Measurements from ENCODE around the gene RPEL1. TPM values are rescaled to one million over a fixed set of nuclear protein-coding genes. Genes with fewer than 3 reads are reported as not detected.

RPEL1 gene
- total and polyA plus RNA-seq, 2 of the 8 experiments (the other 6 are each of a cell fraction or from before 2014, with no cell fraction given), result 0.12 TPM; not detected in 1

DNA sequence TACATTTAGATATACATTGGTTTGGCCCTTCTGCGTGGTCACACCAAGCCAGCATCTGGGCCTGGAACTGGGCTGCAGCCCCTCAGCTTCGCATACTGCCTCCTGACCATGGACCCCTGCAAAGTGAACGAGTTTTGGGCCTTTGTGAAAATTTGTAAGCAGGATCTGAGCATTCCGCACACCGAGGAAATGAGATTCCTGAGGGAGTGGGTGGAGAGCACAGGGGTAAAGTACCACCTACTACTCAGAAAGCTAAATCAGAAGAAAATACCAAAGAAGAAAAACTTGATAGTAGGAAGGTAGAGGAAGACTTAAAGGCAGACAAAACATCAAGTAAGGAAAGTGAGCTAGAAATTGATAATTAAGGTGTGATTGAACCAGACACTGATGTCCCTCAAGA is 30.1 kb upstream of the RPEL1 start:
- Histone ChIP-seq H2BK12ac (ENCODE audit: low read depth, low read length) (peak overlapping the region; percentile 35; the same call in 1 of the 2 replicates), H2BK15ac (ENCODE audit: low read length) (no peak overlapping the region), H3K4me2 (ENCODE audit: insufficient read depth in 1 of 2, low read depth in 2 of 2, low read length in 2 of 2) (no peak overlapping the region), H2BK20ac (ENCODE audit: low read length) (no peak overlapping the region), H2BK5ac (ENCODE audit: low read depth, low read length) (peak overlapping the region; percentile 48; the same call in 1 of the 2 replicates), H3K27ac (ENCODE audit: low read depth, low read length) (no peak overlapping the region), H3K79me1 (ENCODE audit: low read depth, low read length) (no peaks in the 10 kb centered on the region), H3K4ac (replicated peaks; ENCODE audit: insufficient read length, low read depth, low read length) (no peak overlapping the region), H3K9ac (replicated peaks in 1 of 4; ENCODE audit: extremely low read depth in 1 of 4, low read depth in 3 of 4, low read length in 3 of 4) (no peak overlapping the region), H2BK120ac (replicated peaks; ENCODE audit: low read depth, low read length) (no peak overlapping the region), H3K4me1 (replicated peaks in 1 of 4; ENCODE audit: control insufficient read depth in 3 of 4, insufficient read depth in 4 of 4, low read length in 3 of 4) (peaks cover 0 to 3% (median 1%) of the 10 kb centered on the region in 4 experiments; a peak in 2 of 7 replicates), H4K8ac (ENCODE audit: extremely low read depth, insufficient read depth, low read length) (no peak overlapping the region), H3K23me2 (ENCODE audit: low read depth, low read length) (no peaks in the 10 kb centered on the region), H3K79me2 (ENCODE audit: control insufficient read depth in 1 of 2, insufficient read depth in 2 of 2, low read length in 2 of 2) (no peaks in the 10 kb centered on the region), H3K14ac (ENCODE audit: insufficient read length) (no peak overlapping the region), H3K36me3 (ENCODE audit: control insufficient read depth in 2 of 4, insufficient read depth in 4 of 4, low read length in 3 of 4) (no peaks in the 10 kb centered on the region), H3K56ac (replicated peaks; ENCODE audit: insufficient read length, low read depth, low read length) (no peak overlapping the region), H3K27me3 (replicated peaks in 1 of 4; ENCODE audit: control insufficient read depth in 3 of 4, extremely low read depth in 1 of 4, insufficient read depth in 3 of 4, low read length in 3 of 4) (no peaks in the 10 kb centered on the region), H3K18ac (ENCODE audit: extremely low read depth, low read length) (no peak overlapping the region), H2AFZ (ENCODE audit: low read length) (no peak overlapping the region), H3K4me3 (ENCODE audit: extremely low read depth in 1 of 4, insufficient read depth in 2 of 4, low read depth in 3 of 4, low read length in 4 of 4) (no peak overlapping the region), H4K5ac (ENCODE audit: insufficient read length, low read depth, low read length) (no peak overlapping the region), H4K20me1 (replicated peaks in 1 of 2; ENCODE audit: control insufficient read depth in 1 of 2, insufficient read depth in 2 of 2, low read length in 2 of 2) (no peaks in the 10 kb centered on the region), H4K91ac (replicated peaks; ENCODE audit: insufficient read length, low read length) (no peak overlapping the region), H2AK5ac (ENCODE audit: low read depth, low read length) (peak overlapping the region; percentile 65), H3K9me3 (ENCODE audit: insufficient read depth in 2 of 2, low read depth in 1 of 2, low read length in 1 of 2) (no peaks in the 10 kb centered on the region; a peak in 1 of 4 replicates), H3K23ac (ENCODE audit: insufficient read length) (no peak overlapping the region)
- no peak for DNase-seq (ENCODE audit: low read depth in 1 of 2, low spot score in 2 of 2)
- no peak for FAIRE-seq
- POLR2A ChIA-PET (ENCODE audit: partially characterized antibody), result interaction anchor here (0.9 to 2.9 kb wide), 3 partner anchors 13 to 22 kb away, joined by 3 to 15 read pairs (median 4); partner anchors contain the start of gene NT5C2
- 84% methylated on average over 5 of the region's 5 CpGs; no CpG with 5 or more reads in 1 of the 2 experiments for WGBS, 2 experiments (ENCODE audit: extremely low coverage in 1 of 2, insufficient coverage in 1 of 2, insufficient read length in 1 of 2, insufficient replicate concordance in 2 of 2, low coverage in 1 of 2, low lambda C conversion rate in 2 of 2, missing lambda C conversion rate in 1 of 2)
- CTCF ChIA-PET (ENCODE audit: partially characterized antibody), result interaction anchor here (0.9 to 2.1 kb wide), 2 partner anchors 23 to 25 kb away, joined by 4 to 6 read pairs; no protein-coding TSS in a partner anchor
- TF ChIP-seq SP4 (IDR thresholded peaks at IDR 0.05; ENCODE audit: low read length), result no peak
